GM12892 (cell line): ENCODE results near the gene SLC2A4.

Experiments
- POLR2A ChIP-seq: IDR thresholded peaks from 2 replicates; pipeline ENCODE4 v1.6.1; 2011; ENCODE audit warnings: low read depth, low read length, control low read depth
- TAF1 ChIP-seq: IDR thresholded peaks from 2 replicates; pipeline ENCODE4 v1.6.1; 2011; ENCODE audit warnings: low read depth, mild to moderate bottlenecking, control low read depth, low read length, borderline replicate concordance

GRCh38 chr17:7290685-7291084 is 9.2 kb downstream of the SLC2A4 start:
- TF ChIP-seq POLR2A (no peak), TAF1 (no peak)
